Measurements from ENCODE around the gene TRIM39. TPM values are rescaled to one million over a fixed set of nuclear protein-coding genes. Genes with fewer than 3 reads are reported as not detected.
A peak's percentile ranks its signal among the peaks of the same experiment; 100 is the strongest.

The TRIM39 gene
- total RNA-seq, 1 experiment from 2014 or later: 24.9 TPM

DNA sequence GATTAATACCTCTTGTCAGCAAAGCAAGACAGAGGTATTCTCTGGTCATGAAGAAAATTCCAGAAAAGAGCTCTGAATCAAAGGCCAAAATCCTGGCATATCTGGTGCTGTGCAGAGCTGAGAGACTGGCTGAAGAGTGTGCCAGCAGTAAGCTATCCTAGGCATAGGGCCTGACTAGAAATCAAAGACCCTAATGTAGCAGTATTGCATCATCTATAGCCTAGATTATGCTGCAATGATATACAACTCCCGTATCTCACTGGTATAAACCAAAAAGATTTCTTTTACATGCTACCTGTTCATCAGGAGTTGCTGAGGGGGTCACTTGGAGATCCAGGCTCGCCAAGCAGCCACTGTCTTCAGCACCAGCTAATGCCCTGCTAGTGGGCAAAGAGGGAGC lies 30.9 kb upstream of the TRIM39 start (continued):
- TF ChIP-seq, protein P1, sequence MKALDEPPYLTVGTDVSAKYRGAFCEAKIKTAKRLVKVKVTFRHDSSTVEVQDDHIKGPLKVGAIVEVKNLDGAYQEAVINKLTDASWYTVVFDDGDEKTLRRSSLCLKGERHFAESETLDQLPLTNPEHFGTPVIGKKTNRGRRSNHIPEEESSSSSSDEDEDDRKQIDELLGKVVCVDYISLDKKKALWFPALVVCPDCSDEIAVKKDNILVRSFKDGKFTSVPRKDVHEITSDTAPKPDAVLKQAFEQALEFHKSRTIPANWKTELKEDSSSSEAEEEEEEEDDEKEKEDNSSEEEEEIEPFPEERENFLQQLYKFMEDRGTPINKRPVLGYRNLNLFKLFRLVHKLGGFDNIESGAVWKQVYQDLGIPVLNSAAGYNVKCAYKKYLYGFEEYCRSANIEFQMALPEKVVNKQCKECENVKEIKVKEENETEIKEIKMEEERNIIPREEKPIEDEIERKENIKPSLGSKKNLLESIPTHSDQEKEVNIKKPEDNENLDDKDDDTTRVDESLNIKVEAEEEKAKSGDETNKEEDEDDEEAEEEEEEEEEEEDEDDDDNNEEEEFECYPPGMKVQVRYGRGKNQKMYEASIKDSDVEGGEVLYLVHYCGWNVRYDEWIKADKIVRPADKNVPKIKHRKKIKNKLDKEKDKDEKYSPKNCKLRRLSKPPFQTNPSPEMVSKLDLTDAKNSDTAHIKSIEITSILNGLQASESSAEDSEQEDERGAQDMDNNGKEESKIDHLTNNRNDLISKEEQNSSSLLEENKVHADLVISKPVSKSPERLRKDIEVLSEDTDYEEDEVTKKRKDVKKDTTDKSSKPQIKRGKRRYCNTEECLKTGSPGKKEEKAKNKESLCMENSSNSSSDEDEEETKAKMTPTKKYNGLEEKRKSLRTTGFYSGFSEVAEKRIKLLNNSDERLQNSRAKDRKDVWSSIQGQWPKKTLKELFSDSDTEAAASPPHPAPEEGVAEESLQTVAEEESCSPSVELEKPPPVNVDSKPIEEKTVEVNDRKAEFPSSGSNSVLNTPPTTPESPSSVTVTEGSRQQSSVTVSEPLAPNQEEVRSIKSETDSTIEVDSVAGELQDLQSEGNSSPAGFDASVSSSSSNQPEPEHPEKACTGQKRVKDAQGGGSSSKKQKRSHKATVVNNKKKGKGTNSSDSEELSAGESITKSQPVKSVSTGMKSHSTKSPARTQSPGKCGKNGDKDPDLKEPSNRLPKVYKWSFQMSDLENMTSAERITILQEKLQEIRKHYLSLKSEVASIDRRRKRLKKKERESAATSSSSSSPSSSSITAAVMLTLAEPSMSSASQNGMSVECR (CRISPR knock-in tag; IDR thresholded peaks at IDR 0.05; ENCODE audit: borderline replicate concordance): no peak
- no peak for TF ChIP-seq GRHL2 (CRISPR knock-in tag; IDR thresholded peaks at IDR 0.05; ENCODE audit: insufficient replicate concordance, severe bottlenecking)
- TF ChIP-seq, protein P2, sequence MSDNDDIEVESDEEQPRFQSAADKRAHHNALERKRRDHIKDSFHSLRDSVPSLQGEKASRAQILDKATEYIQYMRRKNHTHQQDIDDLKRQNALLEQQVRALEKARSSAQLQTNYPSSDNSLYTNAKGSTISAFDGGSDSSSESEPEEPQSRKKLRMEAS (CRISPR knock-in tag; IDR thresholded peaks at IDR 0.05): no peak
- TF ChIP-seq, protein P3, sequence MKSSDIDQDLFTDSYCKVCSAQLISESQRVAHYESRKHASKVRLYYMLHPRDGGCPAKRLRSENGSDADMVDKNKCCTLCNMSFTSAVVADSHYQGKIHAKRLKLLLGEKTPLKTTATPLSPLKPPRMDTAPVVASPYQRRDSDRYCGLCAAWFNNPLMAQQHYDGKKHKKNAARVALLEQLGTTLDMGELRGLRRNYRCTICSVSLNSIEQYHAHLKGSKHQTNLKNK (CRISPR knock-in tag; IDR thresholded peaks at IDR 0.05): no peak
- TF ChIP-seq ZNF138 (CRISPR knock-in tag; conservative IDR thresholded peaks at IDR 0.05): no peak
- TF ChIP-seq ZNF396 (CRISPR knock-in tag; IDR thresholded peaks at IDR 0.05; ENCODE audit: borderline replicate concordance): no peak
- no peak for TF ChIP-seq RORB (CRISPR knock-in tag; IDR thresholded peaks at IDR 0.05)
- TF ChIP-seq, protein P4, sequence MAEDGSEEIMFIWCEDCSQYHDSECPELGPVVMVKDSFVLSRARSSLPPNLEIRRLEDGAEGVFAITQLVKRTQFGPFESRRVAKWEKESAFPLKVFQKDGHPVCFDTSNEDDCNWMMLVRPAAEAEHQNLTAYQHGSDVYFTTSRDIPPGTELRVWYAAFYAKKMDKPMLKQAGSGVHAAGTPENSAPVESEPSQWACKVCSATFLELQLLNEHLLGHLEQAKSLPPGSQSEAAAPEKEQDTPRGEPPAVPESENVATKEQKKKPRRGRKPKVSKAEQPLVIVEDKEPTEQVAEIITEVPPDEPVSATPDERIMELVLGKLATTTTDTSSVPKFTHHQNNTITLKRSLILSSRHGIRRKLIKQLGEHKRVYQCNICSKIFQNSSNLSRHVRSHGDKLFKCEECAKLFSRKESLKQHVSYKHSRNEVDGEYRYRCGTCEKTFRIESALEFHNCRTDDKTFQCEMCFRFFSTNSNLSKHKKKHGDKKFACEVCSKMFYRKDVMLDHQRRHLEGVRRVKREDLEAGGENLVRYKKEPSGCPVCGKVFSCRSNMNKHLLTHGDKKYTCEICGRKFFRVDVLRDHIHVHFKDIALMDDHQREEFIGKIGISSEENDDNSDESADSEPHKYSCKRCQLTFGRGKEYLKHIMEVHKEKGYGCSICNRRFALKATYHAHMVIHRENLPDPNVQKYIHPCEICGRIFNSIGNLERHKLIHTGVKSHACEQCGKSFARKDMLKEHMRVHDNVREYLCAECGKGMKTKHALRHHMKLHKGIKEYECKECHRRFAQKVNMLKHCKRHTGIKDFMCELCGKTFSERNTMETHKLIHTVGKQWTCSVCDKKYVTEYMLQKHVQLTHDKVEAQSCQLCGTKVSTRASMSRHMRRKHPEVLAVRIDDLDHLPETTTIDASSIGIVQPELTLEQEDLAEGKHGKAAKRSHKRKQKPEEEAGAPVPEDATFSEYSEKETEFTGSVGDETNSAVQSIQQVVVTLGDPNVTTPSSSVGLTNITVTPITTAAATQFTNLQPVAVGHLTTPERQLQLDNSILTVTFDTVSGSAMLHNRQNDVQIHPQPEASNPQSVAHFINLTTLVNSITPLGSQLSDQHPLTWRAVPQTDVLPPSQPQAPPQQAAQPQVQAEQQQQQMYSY (CRISPR knock-in tag; IDR thresholded peaks at IDR 0.05): no peak
- TF ChIP-seq NFE2L1 (CRISPR knock-in tag; IDR thresholded peaks at IDR 0.05): no peak

DNA sequence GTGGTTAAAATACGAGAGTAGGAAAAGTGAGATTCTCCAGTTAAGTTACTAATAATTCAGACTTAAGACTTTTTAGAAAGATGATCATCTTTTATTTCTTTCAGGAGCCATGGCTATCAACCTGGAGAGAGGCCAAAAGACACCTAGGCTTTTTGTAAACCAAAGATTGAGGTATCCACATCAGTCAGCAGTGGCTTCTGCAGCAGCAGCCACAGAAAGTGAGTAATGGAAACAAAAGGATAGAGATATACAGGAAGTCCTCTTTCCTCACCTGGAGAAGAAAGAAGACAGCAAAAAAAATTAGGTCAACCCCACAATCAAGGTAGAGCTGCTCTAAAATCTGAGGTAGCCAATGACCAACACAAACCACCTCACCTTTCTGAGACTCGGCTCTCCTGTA lies 22.7 kb upstream of the TRIM39 start:
- Mint-ChIP-seq H3K36me3 (peaks cover 91% of the 10 kb centered on the region), H3K9me3 (peaks cover 57% of the 10 kb centered on the region), H3K4me1 (no peaks in the 10 kb centered on the region), H3K4me3 (no peak overlapping the region), H3K27me3 (ENCODE audit: low read depth) (peaks cover 4% of the 10 kb centered on the region; the same call in 1 of the 2 replicates), H3K27ac (no peak overlapping the region)
- DNase-seq (ENCODE audit: low spot score): no peak
- no peak for ATAC-seq
- TF ChIP-seq FOXK1 (CRISPR knock-in tag; IDR thresholded peaks at IDR 0.05) (no peak), EMX1 (CRISPR knock-in tag; IDR thresholded peaks at IDR 0.05) (no peak), NFE2L1 (CRISPR knock-in tag; IDR thresholded peaks at IDR 0.05) (no peak)
- TF ChIP-seq, protein P5, sequence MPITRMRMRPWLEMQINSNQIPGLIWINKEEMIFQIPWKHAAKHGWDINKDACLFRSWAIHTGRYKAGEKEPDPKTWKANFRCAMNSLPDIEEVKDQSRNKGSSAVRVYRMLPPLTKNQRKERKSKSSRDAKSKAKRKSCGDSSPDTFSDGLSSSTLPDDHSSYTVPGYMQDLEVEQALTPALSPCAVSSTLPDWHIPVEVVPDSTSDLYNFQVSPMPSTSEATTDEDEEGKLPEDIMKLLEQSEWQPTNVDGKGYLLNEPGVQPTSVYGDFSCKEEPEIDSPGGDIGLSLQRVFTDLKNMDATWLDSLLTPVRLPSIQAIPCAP (CRISPR knock-in tag; IDR thresholded peaks at IDR 0.05): no peak
- CTCF ChIA-PET: no interaction called here
- POLR2A ChIA-PET: no interaction called here

DNA sequence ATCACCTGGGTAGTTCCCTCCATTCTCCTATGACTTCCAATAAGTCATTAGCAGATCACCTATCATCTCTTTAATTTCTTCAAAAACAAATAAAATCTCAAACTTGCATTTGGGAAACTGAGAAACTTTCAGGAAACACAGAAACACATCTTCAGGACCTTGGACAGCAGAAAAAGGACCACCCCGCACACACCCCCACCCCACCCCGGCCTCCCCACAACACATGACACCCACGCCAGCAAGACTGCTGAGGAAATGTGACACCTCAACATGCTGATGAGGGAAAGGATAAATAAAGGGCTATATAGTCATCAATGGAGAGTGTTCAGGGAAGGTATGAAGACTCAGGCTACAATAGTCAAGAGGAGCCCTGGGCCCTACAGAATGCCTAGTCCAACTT lies 15.6 kb upstream of the TRIM39 start:
- no peak for DNase-seq (ENCODE audit: low spot score)
- peaks cover 16% of the 10 kb centered on the region for H3K4me1 Mint-ChIP-seq
- H3K27ac Mint-ChIP-seq: no peak overlapping the region
- H3K36me3 Mint-ChIP-seq: peaks cover 58% of the 10 kb centered on the region
- CTCF ChIA-PET: no interaction called here
- POLR2A ChIA-PET: no interaction called here
- H3K4me3 Mint-ChIP-seq: no peak overlapping the region
- H3K9me3 Mint-ChIP-seq: peaks cover 3% of the 10 kb centered on the region; the same call in 1 of the 2 replicates
- ATAC-seq: peak; percentile 39; the same call in 1 of the 2 replicates
- no peaks in the 10 kb centered on the region for H3K27me3 Mint-ChIP-seq (ENCODE audit: low read depth)
- TF ChIP-seq KAT7 (CRISPR knock-in tag; IDR thresholded peaks at IDR 0.05; ENCODE audit: borderline replicate concordance) (no peak), GTF2I (CRISPR knock-in tag; conservative IDR thresholded peaks at IDR 0.05) (no peak), CBFB (CRISPR knock-in tag; IDR thresholded peaks at IDR 0.05; ENCODE audit: low read depth) (no peak), TCF7 (CRISPR knock-in tag; IDR thresholded peaks at IDR 0.05; ENCODE audit: low read depth) (no peak), NR2C2 (CRISPR knock-in tag; IDR thresholded peaks at IDR 0.05) (no peak), ZNF138 (CRISPR knock-in tag; conservative IDR thresholded peaks at IDR 0.05) (no peak), ZNF671 (CRISPR knock-in tag; IDR thresholded peaks at IDR 0.05) (no peak), PRRX2 (CRISPR knock-in tag; IDR thresholded peaks at IDR 0.05) (no peak)
- TF ChIP-seq, protein P6, sequence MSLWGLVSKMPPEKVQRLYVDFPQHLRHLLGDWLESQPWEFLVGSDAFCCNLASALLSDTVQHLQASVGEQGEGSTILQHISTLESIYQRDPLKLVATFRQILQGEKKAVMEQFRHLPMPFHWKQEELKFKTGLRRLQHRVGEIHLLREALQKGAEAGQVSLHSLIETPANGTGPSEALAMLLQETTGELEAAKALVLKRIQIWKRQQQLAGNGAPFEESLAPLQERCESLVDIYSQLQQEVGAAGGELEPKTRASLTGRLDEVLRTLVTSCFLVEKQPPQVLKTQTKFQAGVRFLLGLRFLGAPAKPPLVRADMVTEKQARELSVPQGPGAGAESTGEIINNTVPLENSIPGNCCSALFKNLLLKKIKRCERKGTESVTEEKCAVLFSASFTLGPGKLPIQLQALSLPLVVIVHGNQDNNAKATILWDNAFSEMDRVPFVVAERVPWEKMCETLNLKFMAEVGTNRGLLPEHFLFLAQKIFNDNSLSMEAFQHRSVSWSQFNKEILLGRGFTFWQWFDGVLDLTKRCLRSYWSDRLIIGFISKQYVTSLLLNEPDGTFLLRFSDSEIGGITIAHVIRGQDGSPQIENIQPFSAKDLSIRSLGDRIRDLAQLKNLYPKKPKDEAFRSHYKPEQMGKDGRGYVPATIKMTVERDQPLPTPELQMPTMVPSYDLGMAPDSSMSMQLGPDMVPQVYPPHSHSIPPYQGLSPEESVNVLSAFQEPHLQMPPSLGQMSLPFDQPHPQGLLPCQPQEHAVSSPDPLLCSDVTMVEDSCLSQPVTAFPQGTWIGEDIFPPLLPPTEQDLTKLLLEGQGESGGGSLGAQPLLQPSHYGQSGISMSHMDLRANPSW (CRISPR knock-in tag; conservative IDR thresholded peaks at IDR 0.05; ENCODE audit: low read depth): no peak
- TF ChIP-seq, protein P7, sequence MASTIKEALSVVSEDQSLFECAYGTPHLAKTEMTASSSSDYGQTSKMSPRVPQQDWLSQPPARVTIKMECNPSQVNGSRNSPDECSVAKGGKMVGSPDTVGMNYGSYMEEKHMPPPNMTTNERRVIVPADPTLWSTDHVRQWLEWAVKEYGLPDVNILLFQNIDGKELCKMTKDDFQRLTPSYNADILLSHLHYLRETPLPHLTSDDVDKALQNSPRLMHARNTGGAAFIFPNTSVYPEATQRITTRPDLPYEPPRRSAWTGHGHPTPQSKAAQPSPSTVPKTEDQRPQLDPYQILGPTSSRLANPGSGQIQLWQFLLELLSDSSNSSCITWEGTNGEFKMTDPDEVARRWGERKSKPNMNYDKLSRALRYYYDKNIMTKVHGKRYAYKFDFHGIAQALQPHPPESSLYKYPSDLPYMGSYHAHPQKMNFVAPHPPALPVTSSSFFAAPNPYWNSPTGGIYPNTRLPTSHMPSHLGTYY (CRISPR knock-in tag; IDR thresholded peaks at IDR 0.05): no peak
